GM19324 (cell line): ENCODE results near the gene GPR137B.

ENCODE experiments used
- ATAC-seq: cut with Tn5 transposase; IDR thresholded peaks from one replicate; pipeline ENCODE4 v1.9.1; 2021; ENCODE audit warnings: mild to moderate bottlenecking, moderate library complexity; ENCODE audit not compliant: unreplicated experiment, low FRiP score

Gene GPR137B

GRCh38 chr1:236113324-236114032 is 28.9 kb upstream of the GPR137B start:
- ATAC-seq: no peak

- ATAC-seq: no peak
Observed at GRCh38 chr1:236114076-236114747, 28.1 kb upstream of the GPR137B start.

GRCh38 chr1:236117710-236118109 is 24.6 kb upstream of the GPR137B start:
- ATAC-seq: no peak

- no peak for ATAC-seq
Observed at GRCh38 chr1:236119943-236120484, 22.3 kb upstream of the GPR137B start.

GRCh38 chr1:236120721-236121153 is 21.6 kb upstream of the GPR137B start:
- ATAC-seq: no peak

- ATAC-seq: no peak
Observed at GRCh38 chr1:236122176-236122575, 20.2 kb upstream of the GPR137B start.

- ATAC-seq: no peak
Observed at GRCh38 chr1:236123563-236123962, 18.8 kb upstream of the GPR137B start.

- ATAC-seq: no peak
Observed at GRCh38 chr1:236124965-236125364, 17.4 kb upstream of the GPR137B start.

GRCh38 chr1:236127045-236127444 is 15.3 kb upstream of the GPR137B start:
- ATAC-seq: no peak

- ATAC-seq: no peak
Observed at GRCh38 chr1:236128646-236129178, 13.6 kb upstream of the GPR137B start.

GRCh38 chr1:236129306-236129705 is 13.0 kb upstream of the GPR137B start:
- ATAC-seq: no peak

GRCh38 chr1:236130372-236130771 is 12.0 kb upstream of the GPR137B start:
- no peak for ATAC-seq

GRCh38 chr1:236131916-236132315 is 10.4 kb upstream of the GPR137B start:
- ATAC-seq: no peak

GRCh38 chr1:236132420-236133046 is 9.8 kb upstream of the GPR137B start:
- ATAC-seq: no peak

GRCh38 chr1:236133339-236133738 is 9.0 kb upstream of the GPR137B start:
- ATAC-seq: no peak

GRCh38 chr1:236133802-236134201 is 8.5 kb upstream of the GPR137B start:
- no peak for ATAC-seq

- no peak for ATAC-seq
Observed at GRCh38 chr1:236137285-236137852, 5.0 kb upstream of the GPR137B start.

GRCh38 chr1:236139495-236139894 is 2.8 kb upstream of the GPR137B start:
- ATAC-seq: no peak

- no peak for ATAC-seq
Observed at GRCh38 chr1:236140705-236141446, 1.5 kb upstream of the GPR137B start.
